DOHH2 (cell line): ENCODE data around the gene ZPLD1.

Experiments used
- H3F3A ChIP-seq: fragments of 200-600 bp; sonication (generic), shearing (Covaris generic); 2 replicates; pipeline ENCODE4 v1.6.0; 2016; ENCODE audit warnings: antibody characterized with exemption, mild to moderate bottlenecking; ENCODE audit not compliant: control insufficient read depth, insufficient read depth
- H3K27ac ChIP-seq: fragments of 200-600 bp; sonication (generic); 2 replicates; pipeline ENCODE4 v1.5.1; 2014; ENCODE audit warnings: low read depth, mild to moderate bottlenecking, low read length, moderate library complexity
- H3K27me3 ChIP-seq: fragments of 200-600 bp; sonication (generic); 2 replicates; pipeline ENCODE4 v1.6.1; 2014; ENCODE audit warnings: mild to moderate bottlenecking, low read length, mixed read lengths; ENCODE audit not compliant: control insufficient read depth
- H3K36me3 ChIP-seq: fragments of 200-600 bp; sonication (generic); 2 replicates; pipeline ENCODE4 v1.6.1; 2014; ENCODE audit warnings: mild to moderate bottlenecking, low read length, moderate library complexity, mixed read lengths; ENCODE audit not compliant: control insufficient read depth
- H3K4me1 ChIP-seq: fragments of 200-600 bp; sonication (generic); 2 replicates; pipeline ENCODE4 v1.6.1; 2014; ENCODE audit warnings: mild to moderate bottlenecking, low read length, mixed read lengths; ENCODE audit not compliant: control insufficient read depth
- H3K4me2 ChIP-seq: fragments of 200-600 bp; sonication (generic); 2 replicates; pipeline ENCODE4 v1.6.0; 2014; ENCODE audit warnings: mild to moderate bottlenecking, low read length, moderate library complexity
- H3K4me3 ChIP-seq: fragments of 200-600 bp; sonication (generic); 2 replicates; pipeline ENCODE4 v1.5.1; 2014; ENCODE audit warnings: mild to moderate bottlenecking, low read length, mixed read lengths
- H3K79me2 ChIP-seq: fragments of 200-600 bp; sonication (generic); 2 replicates; pipeline ENCODE4 v1.6.1; 2014; ENCODE audit warnings: mild to moderate bottlenecking, low read length, mixed read lengths; ENCODE audit not compliant: control insufficient read depth
- H3K9me2 ChIP-seq: fragments of 200-600 bp; sonication (generic); replicated peaks from 2 replicates; pipeline ENCODE4 v1.6.1; 2014; ENCODE audit warnings: mild to moderate bottlenecking, low read length, mixed read lengths; ENCODE audit not compliant: control insufficient read depth
- H3K9me3 ChIP-seq: fragments of 200-600 bp; sonication (generic); 2 replicates; pipeline ENCODE4 v1.6.1; 2014; ENCODE audit warnings: antibody characterized with exemption, low read length, mixed read lengths; ENCODE audit not compliant: control insufficient read depth, insufficient read depth
- H4K20me1 ChIP-seq: fragments of 200-600 bp; sonication (generic); 2 replicates; pipeline ENCODE4 v1.6.0; 2014; ENCODE audit warnings: low read depth, mild to moderate bottlenecking, antibody characterized with exemption, low read length, moderate library complexity; ENCODE audit not compliant: control insufficient read depth, insufficient read depth
- EZH2phosphoT487 ChIP-seq: fragments of 200-600 bp; sonication (generic); IDR thresholded peaks from 2 replicates; pipeline ENCODE4 v1.6.1; 2017; ENCODE audit warnings: borderline replicate concordance, mild to moderate bottlenecking, antibody characterized with exemption, low read length, moderate library complexity, mixed read lengths
- TF ChIP-seq, protein P1 (sequence below): fragments of 200-600 bp; sonication (generic); IDR thresholded peaks from one replicate; pipeline ENCODE4 v1.5.1; 2014; ENCODE audit warnings: antibody characterized with exemption, mild to moderate bottlenecking, low read depth, low read length; ENCODE audit not compliant: poor library complexity, severe bottlenecking

The ZPLD1 gene

DNA sequence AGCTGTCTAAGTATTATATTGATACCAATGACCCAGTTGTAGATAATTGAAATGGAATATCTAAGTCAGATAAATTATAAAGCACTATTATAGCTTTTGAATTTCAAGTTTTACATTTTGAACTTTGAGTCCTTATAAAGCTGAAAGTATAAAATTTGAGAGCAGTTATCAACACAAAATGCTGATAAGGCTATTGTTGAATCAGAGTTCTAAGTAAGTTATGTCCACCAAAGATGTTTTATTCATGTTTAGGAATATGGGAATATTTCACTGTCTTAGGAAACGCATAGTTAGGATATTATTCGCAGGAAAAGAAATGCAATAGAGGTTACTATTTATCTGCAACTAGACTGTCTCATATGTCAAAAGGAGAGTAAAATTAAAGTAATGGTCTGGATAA is 29.4 kb downstream of the ZPLD1 start:
- no peaks in the 10 kb centered on the region for H3K36me3 ChIP-seq
- no peaks in the 10 kb centered on the region for H3K4me1 ChIP-seq
- H3K4me2 ChIP-seq: no peak overlapping the region
- no peak overlapping the region for H3K27ac ChIP-seq
- no peaks in the 10 kb centered on the region for H3K9me3 ChIP-seq
- no peaks in the 10 kb centered on the region for H3K27me3 ChIP-seq
- no peak for TF ChIP-seq EZH2phosphoT487
- TF ChIP-seq, protein P1, sequence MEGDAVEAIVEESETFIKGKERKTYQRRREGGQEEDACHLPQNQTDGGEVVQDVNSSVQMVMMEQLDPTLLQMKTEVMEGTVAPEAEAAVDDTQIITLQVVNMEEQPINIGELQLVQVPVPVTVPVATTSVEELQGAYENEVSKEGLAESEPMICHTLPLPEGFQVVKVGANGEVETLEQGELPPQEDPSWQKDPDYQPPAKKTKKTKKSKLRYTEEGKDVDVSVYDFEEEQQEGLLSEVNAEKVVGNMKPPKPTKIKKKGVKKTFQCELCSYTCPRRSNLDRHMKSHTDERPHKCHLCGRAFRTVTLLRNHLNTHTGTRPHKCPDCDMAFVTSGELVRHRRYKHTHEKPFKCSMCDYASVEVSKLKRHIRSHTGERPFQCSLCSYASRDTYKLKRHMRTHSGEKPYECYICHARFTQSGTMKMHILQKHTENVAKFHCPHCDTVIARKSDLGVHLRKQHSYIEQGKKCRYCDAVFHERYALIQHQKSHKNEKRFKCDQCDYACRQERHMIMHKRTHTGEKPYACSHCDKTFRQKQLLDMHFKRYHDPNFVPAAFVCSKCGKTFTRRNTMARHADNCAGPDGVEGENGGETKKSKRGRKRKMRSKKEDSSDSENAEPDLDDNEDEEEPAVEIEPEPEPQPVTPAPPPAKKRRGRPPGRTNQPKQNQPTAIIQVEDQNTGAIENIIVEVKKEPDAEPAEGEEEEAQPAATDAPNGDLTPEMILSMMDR: no peak
- H4K20me1 ChIP-seq: no peaks in the 10 kb centered on the region
- H3K4me3 ChIP-seq: no peak overlapping the region
- no peaks in the 10 kb centered on the region for H3F3A ChIP-seq
- no peaks in the 10 kb centered on the region for H3K79me2 ChIP-seq
- no peaks in the 10 kb centered on the region for H3K9me2 ChIP-seq

DNA sequence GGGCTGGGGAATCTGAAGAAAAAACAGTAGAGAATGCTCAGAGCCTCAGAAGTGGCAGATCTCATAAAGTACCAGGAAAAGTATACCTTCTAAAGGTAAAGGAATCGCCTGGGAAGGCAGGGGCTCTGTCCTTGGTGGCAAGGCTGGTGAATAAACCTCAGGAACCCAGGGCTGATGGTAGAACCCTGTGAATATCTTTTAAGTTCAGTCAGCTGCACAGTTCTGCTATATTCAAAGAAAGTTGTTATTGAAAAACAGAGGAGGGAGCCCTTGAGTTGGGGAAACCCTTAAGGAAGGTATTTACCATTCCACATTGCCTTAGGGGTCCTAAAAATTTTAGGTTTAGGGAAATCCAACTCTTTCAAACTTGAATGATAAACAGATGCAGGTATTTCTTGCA is 31.2 kb downstream of the ZPLD1 start:
- TF ChIP-seq EZH2phosphoT487: no peak
- TF ChIP-seq, protein P1: peak; percentile 12
- H3K36me3 ChIP-seq: no peaks in the 10 kb centered on the region
- H3K4me3 ChIP-seq: no peak overlapping the region
- H3K4me1 ChIP-seq: no peaks in the 10 kb centered on the region
- no peak overlapping the region for H3K27ac ChIP-seq
- no peaks in the 10 kb centered on the region for H3K9me3 ChIP-seq
- H3K9me2 ChIP-seq: no peaks in the 10 kb centered on the region
- no peaks in the 10 kb centered on the region for H3K79me2 ChIP-seq
- H4K20me1 ChIP-seq: no peaks in the 10 kb centered on the region
- H3K4me2 ChIP-seq: no peak overlapping the region
- no peaks in the 10 kb centered on the region for H3F3A ChIP-seq
- H3K27me3 ChIP-seq: no peaks in the 10 kb centered on the region

- H3K4me3 ChIP-seq: no peak overlapping the region
- H3K27ac ChIP-seq: no peak overlapping the region
- H3K9me3 ChIP-seq: no peaks in the 10 kb centered on the region
- no peaks in the 10 kb centered on the region for H3K9me2 ChIP-seq
- H3F3A ChIP-seq: no peaks in the 10 kb centered on the region
- no peaks in the 10 kb centered on the region for H3K36me3 ChIP-seq
- TF ChIP-seq, protein P1: no peak
- TF ChIP-seq EZH2phosphoT487: no peak
- H3K27me3 ChIP-seq: no peaks in the 10 kb centered on the region
- H3K4me2 ChIP-seq: no peak overlapping the region
- H3K79me2 ChIP-seq: no peaks in the 10 kb centered on the region
- no peaks in the 10 kb centered on the region for H4K20me1 ChIP-seq
- no peaks in the 10 kb centered on the region for H3K4me1 ChIP-seq
Measured at GRCh38 chr3:102470066-102470465, 35.3 kb downstream of the ZPLD1 start.

DNA sequence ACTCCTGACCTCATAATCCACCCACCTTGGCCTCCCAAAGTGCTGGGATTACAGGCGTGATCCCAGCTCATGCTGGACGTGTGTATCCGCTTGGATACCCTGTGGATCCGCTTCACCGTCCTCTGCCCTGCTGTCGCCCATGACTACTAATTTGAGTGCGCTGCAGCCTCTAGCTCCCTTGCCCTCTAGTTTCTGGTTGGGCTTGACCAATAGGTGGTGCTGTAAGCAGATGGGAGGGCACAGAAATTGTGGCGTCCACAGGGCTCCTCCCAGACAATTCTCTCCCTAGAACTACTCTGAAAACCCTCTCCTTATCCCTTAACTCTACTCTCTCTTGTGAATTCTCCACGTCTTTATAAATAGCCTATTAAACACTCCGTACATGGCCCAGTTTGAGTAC is 36.2 kb downstream of the ZPLD1 start:
- H3K4me3 ChIP-seq: no peak overlapping the region
- no peaks in the 10 kb centered on the region for H4K20me1 ChIP-seq
- H3K27me3 ChIP-seq: no peaks in the 10 kb centered on the region
- no peak for TF ChIP-seq EZH2phosphoT487
- TF ChIP-seq, protein P1: peak; percentile 17
- no peaks in the 10 kb centered on the region for H3K9me2 ChIP-seq
- H3K4me1 ChIP-seq: no peaks in the 10 kb centered on the region
- no peaks in the 10 kb centered on the region for H3K79me2 ChIP-seq
- no peaks in the 10 kb centered on the region for H3K9me3 ChIP-seq
- no peaks in the 10 kb centered on the region for H3F3A ChIP-seq
- no peak overlapping the region for H3K4me2 ChIP-seq
- H3K36me3 ChIP-seq: no peaks in the 10 kb centered on the region
- H3K27ac ChIP-seq: no peak overlapping the region
